Ovary (tissue), 1 donor: ENCODE measurements around the gene PRKCH.

ENCODE experiments used
- EP300 ChIP-seq: sonication (generic); formaldehyde crosslinking; IDR thresholded peaks from one replicate; pipeline ENCODE4 v1.6.1; 2017; ENCODE audit warnings: antibody characterized with exemption
- POLR2A ChIP-seq: fragments of 450-650 bp; IDR thresholded peaks from one replicate; pipeline ENCODE4 v1.6.1; 2017; ENCODE audit warnings: antibody characterized with exemption, mild to moderate bottlenecking, moderate library complexity

GRCh38 chr14:61346221-61346620, 24.8 kb downstream of the PRKCH start:
- TF ChIP-seq POLR2A (no peak), EP300 (no peak)
